ENCODE measurements around the gene PHF21A. TPM values are rescaled to one million over a fixed set of nuclear protein-coding genes. Genes with fewer than 3 reads are reported as not detected.

PHF21A gene
- total RNA-seq, 2 experiments from 2014 or later: 40.4 to 42.6 TPM

- Mint-ChIP-seq H3K4me3 (no peak overlapping the region), H3K27me3 (ENCODE audit: low read depth) (no peaks in the 10 kb centered on the region), H3K9me3 (no peaks in the 10 kb centered on the region), H3K27ac (no peak overlapping the region), H3K36me3 (ENCODE audit: low read depth) (no peaks in the 10 kb centered on the region), H3K4me1 (ENCODE audit: low read depth) (no peaks in the 10 kb centered on the region)
- CTCF ChIA-PET: interaction anchor here (0.8 to 1.2 kb wide), 2 partner anchors 104 to 175 kb away, joined by 3 to 4 read pairs; no protein-coding TSS in a partner anchor
- intact Hi-C loops (cut with micrococcal nuclease): no loop called here
- DNase-seq: no peak
Measured at GRCh38 chr11:46134061-46134460, 12.8 kb upstream of the PHF21A start.

- H3K27ac Mint-ChIP-seq: no peak overlapping the region
- CTCF ChIA-PET: interaction anchor here (1.2 kb wide), 1 partner anchor 105 kb away, joined by 3 read pairs; no protein-coding TSS in a partner anchor
- intact Hi-C loops (cut with micrococcal nuclease): no loop called here
- no peaks in the 10 kb centered on the region for H3K9me3 Mint-ChIP-seq
- H3K4me3 Mint-ChIP-seq: no peak overlapping the region
- H3K27me3 Mint-ChIP-seq (ENCODE audit: low read depth): no peaks in the 10 kb centered on the region
- no peaks in the 10 kb centered on the region for H3K4me1 Mint-ChIP-seq (ENCODE audit: low read depth)
- no peaks in the 10 kb centered on the region for H3K36me3 Mint-ChIP-seq (ENCODE audit: low read depth)
- no peak for DNase-seq
Measured at GRCh38 chr11:46133119-46133518, 11.9 kb upstream of the PHF21A start.

GRCh38 chr11:46130286-46130940, 9.2 kb upstream of the PHF21A start:
- H3K36me3 Mint-ChIP-seq (ENCODE audit: low read depth): no peaks in the 10 kb centered on the region
- H3K9me3 Mint-ChIP-seq: no peaks in the 10 kb centered on the region
- H3K4me1 Mint-ChIP-seq (ENCODE audit: low read depth): peaks cover 13% of the 10 kb centered on the region
- DNase-seq: no peak
- no peak overlapping the region for H3K4me3 Mint-ChIP-seq
- CTCF ChIA-PET: interaction anchor here (0.8 kb wide), 1 partner anchor 184 kb away, joined by 5 read pairs; no protein-coding TSS in a partner anchor
- intact Hi-C loops (cut with micrococcal nuclease): no loop called here
- H3K27me3 Mint-ChIP-seq (ENCODE audit: low read depth): no peaks in the 10 kb centered on the region
- H3K27ac Mint-ChIP-seq: no peak overlapping the region

GRCh38 chr11:46129133-46129532, 7.9 kb upstream of the PHF21A start:
- no peaks in the 10 kb centered on the region for H3K9me3 Mint-ChIP-seq
- H3K27ac Mint-ChIP-seq: no peak overlapping the region
- H3K4me3 Mint-ChIP-seq: no peak overlapping the region
- H3K27me3 Mint-ChIP-seq (ENCODE audit: low read depth): no peaks in the 10 kb centered on the region
- no peak for DNase-seq
- peaks cover 15% of the 10 kb centered on the region for H3K4me1 Mint-ChIP-seq (ENCODE audit: low read depth)
- intact Hi-C loops (cut with micrococcal nuclease): loop anchor here (10.0 kb wide), 1 partner anchor 486 kb away; the partner anchor contains the start of genes ATG13 and HARBI1
- CTCF ChIA-PET: interaction anchor here (0.6 kb wide), 1 partner anchor 224 kb away, joined by 3 read pairs; no protein-coding TSS in a partner anchor
- H3K36me3 Mint-ChIP-seq (ENCODE audit: low read depth): no peaks in the 10 kb centered on the region

- CTCF ChIA-PET: interaction anchor here (0.6 to 0.9 kb wide), 3 partner anchors 17 to 98 kb away, joined by 3 to 6 read pairs (median 3); no protein-coding TSS in a partner anchor
- Mint-ChIP-seq H3K4me1 (ENCODE audit: low read depth) (peaks cover 23% of the 10 kb centered on the region), H3K4me3 (peak overlapping the region; percentile 25), H3K27ac (peak overlapping the region; percentile 5), H3K9me3 (no peaks in the 10 kb centered on the region), H3K27me3 (ENCODE audit: low read depth) (no peaks in the 10 kb centered on the region), H3K36me3 (ENCODE audit: low read depth) (no peaks in the 10 kb centered on the region)
- intact Hi-C loops (cut with micrococcal nuclease): loop anchor here (1.0 to 10.0 kb wide), 3 partner anchors 112 to 488 kb away; partner anchors contain the start of genes ATG13 and HARBI1
- peak; percentile 73 for DNase-seq
Measured at GRCh38 chr11:46127150-46127638, 5.9 kb upstream of the PHF21A start.

- intact Hi-C loops (cut with micrococcal nuclease): loop anchor here (10.0 kb wide), 1 partner anchor 490 kb away; the partner anchor contains the start of genes ATG13 and HARBI1
- Mint-ChIP-seq H3K4me3 (no peak overlapping the region), H3K9me3 (no peaks in the 10 kb centered on the region), H3K4me1 (ENCODE audit: low read depth) (peaks cover 25% of the 10 kb centered on the region), H3K36me3 (ENCODE audit: low read depth) (no peaks in the 10 kb centered on the region), H3K27ac (no peak overlapping the region), H3K27me3 (ENCODE audit: low read depth) (no peaks in the 10 kb centered on the region)
- CTCF ChIA-PET: interaction anchor here (1.5 to 2.7 kb wide), 2 partner anchors 11 to 113 kb away, joined by 4 to 11 read pairs; no protein-coding TSS in a partner anchor
- no peak for DNase-seq
Measured at GRCh38 chr11:46125284-46125683, 4.0 kb upstream of the PHF21A start.

GRCh38 chr11:46122945-46123715, 1.9 kb upstream of the PHF21A start:
- no peak for DNase-seq
- Mint-ChIP-seq H3K4me3 (no peak overlapping the region), H3K36me3 (ENCODE audit: low read depth) (peaks cover 1% of the 10 kb centered on the region), H3K27ac (no peak overlapping the region), H3K27me3 (ENCODE audit: low read depth) (no peaks in the 10 kb centered on the region), H3K9me3 (no peaks in the 10 kb centered on the region), H3K4me1 (ENCODE audit: low read depth) (peaks cover 38% of the 10 kb centered on the region)
- intact Hi-C loops (cut with micrococcal nuclease): loop anchor here (10.0 kb wide), 1 partner anchor 492 kb away; the partner anchor contains the start of genes ATG13 and HARBI1
- CTCF ChIA-PET: interaction anchor here (0.9 to 2.7 kb wide), 6 partner anchors 18 to 207 kb away, joined by 3 to 11 read pairs (median 4); no protein-coding TSS in a partner anchor

- H3K27me3 Mint-ChIP-seq (ENCODE audit: low read depth): no peaks in the 10 kb centered on the region
- H3K9me3 Mint-ChIP-seq: no peaks in the 10 kb centered on the region
- peak overlapping the region; percentile 81 for H3K4me3 Mint-ChIP-seq
- peak; percentile 79 for DNase-seq
- peaks cover 1% of the 10 kb centered on the region for H3K36me3 Mint-ChIP-seq (ENCODE audit: low read depth)
- CTCF ChIA-PET: no interaction called here
- peaks cover 41% of the 10 kb centered on the region for H3K4me1 Mint-ChIP-seq (ENCODE audit: low read depth)
- intact Hi-C loops (cut with micrococcal nuclease): loop anchor here (1.0 to 10.0 kb wide), 8 partner anchors 9 to 579 kb away; partner anchors contain the start of genes ARHGAP1, ATG13, CRY2 and DGKZ
- peak overlapping the region; percentile 85 for H3K27ac Mint-ChIP-seq
Measured at GRCh38 chr11:46121724-46122477, 647 bp upstream of the PHF21A start.

GRCh38 chr11:46120346-46121300, 631 bp downstream of the PHF21A start:
- DNase-seq: peak; percentile 37
- CTCF ChIA-PET: no interaction called here
- peak overlapping the region; percentile 93 for H3K4me3 Mint-ChIP-seq
- peaks cover 46% of the 10 kb centered on the region for H3K4me1 Mint-ChIP-seq (ENCODE audit: low read depth)
- no peaks in the 10 kb centered on the region for H3K27me3 Mint-ChIP-seq (ENCODE audit: low read depth)
- peak overlapping the region; percentile 95 for H3K27ac Mint-ChIP-seq
- H3K9me3 Mint-ChIP-seq: no peaks in the 10 kb centered on the region
- intact Hi-C loops (cut with micrococcal nuclease): loop anchor here (1.0 to 10.0 kb wide), 9 partner anchors 7 to 580 kb away; partner anchors contain the start of genes ARHGAP1, ATG13, CRY2 and DGKZ
- peaks cover 1% of the 10 kb centered on the region for H3K36me3 Mint-ChIP-seq (ENCODE audit: low read depth)

- H3K4me1 Mint-ChIP-seq (ENCODE audit: low read depth): peaks cover 52% of the 10 kb centered on the region
- CTCF ChIA-PET: interaction anchor here (0.6 to 0.7 kb wide), 3 partner anchors 119 to 202 kb away, joined by 4 read pairs; no protein-coding TSS in a partner anchor
- H3K27me3 Mint-ChIP-seq (ENCODE audit: low read depth): no peaks in the 10 kb centered on the region
- peak overlapping the region; percentile 93 for H3K4me3 Mint-ChIP-seq
- DNase-seq: peak; percentile 68
- H3K27ac Mint-ChIP-seq: peak overlapping the region; percentile 95
- intact Hi-C loops (cut with micrococcal nuclease): loop anchor here (1.0 to 10.0 kb wide), 8 partner anchors 115 to 581 kb away; partner anchors contain the start of genes ARHGAP1, ATG13, DGKZ and HARBI1
- H3K9me3 Mint-ChIP-seq: no peaks in the 10 kb centered on the region
- peaks cover 1% of the 10 kb centered on the region for H3K36me3 Mint-ChIP-seq (ENCODE audit: low read depth)
Measured at GRCh38 chr11:46119352-46120216, 1.7 kb downstream of the PHF21A start.
